GM12878 (cell line): Measurements from ENCODE around the gene FIG4.

ENCODE experiments used
- BRCA1 ChIP-seq: IDR thresholded peaks from 2 replicates; pipeline ENCODE4 v1.6.1; 2011; ENCODE audit warnings: low read depth, low read length, improper control_type of control experiment
- CEBPZ ChIP-seq: fragments of 150-350 bp; IDR thresholded peaks from 2 replicates; pipeline ENCODE4 v1.6.1; 2016; ENCODE audit warnings: low read depth, low read length
- DPF2 ChIP-seq: fragments of 450-650 bp; IDR thresholded peaks from 2 replicates; pipeline ENCODE4 v1.6.1; 2017; ENCODE audit warnings: mild to moderate bottlenecking
- POLR2AphosphoS5 ChIP-seq: IDR thresholded peaks from 2 replicates; pipeline ENCODE4 v1.6.1; 2011; ENCODE audit warnings: mild to moderate bottlenecking, low read length, inconsistent platforms
- SMC3 ChIP-seq: IDR thresholded peaks from 2 replicates; pipeline ENCODE4 v1.6.1; 2011; ENCODE audit warnings: low read length, improper control_type of control experiment, borderline replicate concordance
- TAF1 ChIP-seq: IDR thresholded peaks from 2 replicates; pipeline ENCODE4 v1.6.1; 2011; ENCODE audit warnings: mild to moderate bottlenecking, low read depth, low read length, borderline replicate concordance
- YY1 ChIP-seq: IDR thresholded peaks from 2 replicates; pipeline ENCODE4 v1.6.1; 2011; ENCODE audit warnings: low read depth, mild to moderate bottlenecking, low read length
- ZBTB33 ChIP-seq: fragments of 450-650 bp; IDR thresholded peaks from 2 replicates; pipeline ENCODE4 v1.6.1; 2017; ENCODE audit warnings: mild to moderate bottlenecking
- TF ChIP-seq, protein P1 (sequence below), 3 experiments: IDR thresholded peaks in 2 of 3; conservative IDR thresholded peaks in 1 of 3; 2 replicates each; pipeline ENCODE4 v1.5.1; 2011; ENCODE audit warnings: low read depth in 3 of 3, low read length in 3 of 3, mild to moderate bottlenecking in 3 of 3, control low read depth in 2 of 3, moderate library complexity in 2 of 3, inconsistent platforms in 1 of 3, mixed read lengths in 1 of 3; ENCODE audit not compliant: control insufficient read depth in 2 of 3, insufficient read depth in 1 of 3; ENCODE audit errors: extremely low read depth in 1 of 3
- TF ChIP-seq, protein P2 (sequence below): IDR thresholded peaks from 2 replicates; pipeline ENCODE4 v1.6.1; 2012; ENCODE audit warnings: low read length, inconsistent platforms

DNA sequence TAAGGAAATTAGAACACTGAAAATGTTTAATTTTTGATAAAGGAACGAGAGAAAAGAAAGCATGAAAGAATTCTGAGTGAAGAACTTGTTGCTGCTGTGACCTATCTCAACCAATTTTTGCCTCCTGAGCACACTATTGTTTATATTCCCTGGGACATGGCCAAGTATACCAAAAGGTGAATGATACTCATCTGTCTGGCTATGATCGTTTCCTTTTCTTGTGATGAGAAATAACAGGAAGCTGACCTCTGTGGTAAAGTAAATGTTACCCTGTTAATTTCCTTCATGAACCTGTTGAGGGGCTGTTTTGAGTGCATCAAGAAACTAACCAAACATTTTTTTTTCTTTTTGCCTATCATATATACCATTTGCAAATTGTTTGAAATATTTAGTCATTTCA lies 69.1 kb downstream of the FIG4 start:
- no peak for TF ChIP-seq DPF2
- no peak for TF ChIP-seq YY1
- TF ChIP-seq, protein P1, sequence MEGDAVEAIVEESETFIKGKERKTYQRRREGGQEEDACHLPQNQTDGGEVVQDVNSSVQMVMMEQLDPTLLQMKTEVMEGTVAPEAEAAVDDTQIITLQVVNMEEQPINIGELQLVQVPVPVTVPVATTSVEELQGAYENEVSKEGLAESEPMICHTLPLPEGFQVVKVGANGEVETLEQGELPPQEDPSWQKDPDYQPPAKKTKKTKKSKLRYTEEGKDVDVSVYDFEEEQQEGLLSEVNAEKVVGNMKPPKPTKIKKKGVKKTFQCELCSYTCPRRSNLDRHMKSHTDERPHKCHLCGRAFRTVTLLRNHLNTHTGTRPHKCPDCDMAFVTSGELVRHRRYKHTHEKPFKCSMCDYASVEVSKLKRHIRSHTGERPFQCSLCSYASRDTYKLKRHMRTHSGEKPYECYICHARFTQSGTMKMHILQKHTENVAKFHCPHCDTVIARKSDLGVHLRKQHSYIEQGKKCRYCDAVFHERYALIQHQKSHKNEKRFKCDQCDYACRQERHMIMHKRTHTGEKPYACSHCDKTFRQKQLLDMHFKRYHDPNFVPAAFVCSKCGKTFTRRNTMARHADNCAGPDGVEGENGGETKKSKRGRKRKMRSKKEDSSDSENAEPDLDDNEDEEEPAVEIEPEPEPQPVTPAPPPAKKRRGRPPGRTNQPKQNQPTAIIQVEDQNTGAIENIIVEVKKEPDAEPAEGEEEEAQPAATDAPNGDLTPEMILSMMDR (IDR thresholded peaks at IDR 0.05 in 2 of 3, conservative IDR thresholded peaks at IDR 0.05 in 1 of 3; ENCODE audit: control insufficient read depth in 2 of 3, extremely low read depth in 1 of 3, insufficient read depth in 1 of 3, low read depth in 3 of 3, low read length in 3 of 3) = no peak
- TF ChIP-seq SMC3 = no peak
- TF ChIP-seq BRCA1 = no peak
- TF ChIP-seq POLR2AphosphoS5 = no peak
- TF ChIP-seq TAF1 = no peak
- TF ChIP-seq CEBPZ = no peak
- TF ChIP-seq, protein P2, sequence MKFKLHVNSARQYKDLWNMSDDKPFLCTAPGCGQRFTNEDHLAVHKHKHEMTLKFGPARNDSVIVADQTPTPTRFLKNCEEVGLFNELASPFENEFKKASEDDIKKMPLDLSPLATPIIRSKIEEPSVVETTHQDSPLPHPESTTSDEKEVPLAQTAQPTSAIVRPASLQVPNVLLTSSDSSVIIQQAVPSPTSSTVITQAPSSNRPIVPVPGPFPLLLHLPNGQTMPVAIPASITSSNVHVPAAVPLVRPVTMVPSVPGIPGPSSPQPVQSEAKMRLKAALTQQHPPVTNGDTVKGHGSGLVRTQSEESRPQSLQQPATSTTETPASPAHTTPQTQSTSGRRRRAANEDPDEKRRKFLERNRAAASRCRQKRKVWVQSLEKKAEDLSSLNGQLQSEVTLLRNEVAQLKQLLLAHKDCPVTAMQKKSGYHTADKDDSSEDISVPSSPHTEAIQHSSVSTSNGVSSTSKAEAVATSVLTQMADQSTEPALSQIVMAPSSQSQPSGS = no peak
- no peak for TF ChIP-seq ZBTB33
